Iris pigment epithelial cell (primary cell): ENCODE results near the gene ZNF800.
"Not testable (repeated sequence)": the region's sequence is repeated elsewhere in the genome, so short reads cannot be mapped to it uniquely, and the experiment has no call there.

ENCODE experiments used
- DNase-seq: peaks from one replicate; pipeline ENCODE4 v3.0.0-alpha.2; 2011; ENCODE audit warnings: low read depth

ZNF800 gene

GRCh38 chr7:127392566-127393367 is at the start of gene ZNF800:
Gene ZNF800 (minus strand): TSS chr7:127392708. CDS start chr7:127391557, 1,151 bp downstream.
- DNase-seq = peak; percentile 68

- no peak for DNase-seq
Observed at GRCh38 chr7:127440206-127440605, 47.7 kb upstream of the ZNF800 start.

GRCh38 chr7:127438836-127439235 is 46.3 kb upstream of the ZNF800 start:
- DNase-seq = no peak

GRCh38 chr7:127437837-127438236 is 45.3 kb upstream of the ZNF800 start:
- peak; percentile 89 for DNase-seq

- no peak for DNase-seq
Observed at GRCh38 chr7:127437241-127437640, 44.7 kb upstream of the ZNF800 start.

- DNase-seq = not testable (repeated sequence)
Observed at GRCh38 chr7:127429281-127429680, 36.8 kb upstream of the ZNF800 start.

- DNase-seq = no peak
Observed at GRCh38 chr7:127419196-127419595, 26.7 kb upstream of the ZNF800 start.

- DNase-seq = no peak
Observed at GRCh38 chr7:127418459-127418858, 26.0 kb upstream of the ZNF800 start.

GRCh38 chr7:127417346-127417745 is 24.8 kb upstream of the ZNF800 start:
- DNase-seq = no peak

GRCh38 chr7:127415060-127415742 is 22.7 kb upstream of the ZNF800 start:
- DNase-seq = no peak

- DNase-seq = no peak
Observed at GRCh38 chr7:127413962-127414361, 21.5 kb upstream of the ZNF800 start.

- DNase-seq = no peak
Observed at GRCh38 chr7:127413326-127413725, 20.8 kb upstream of the ZNF800 start.

- no peak for DNase-seq
Observed at GRCh38 chr7:127411176-127411575, 18.7 kb upstream of the ZNF800 start.

GRCh38 chr7:127409629-127410028 is 17.1 kb upstream of the ZNF800 start:
- peak; percentile 4 for DNase-seq

GRCh38 chr7:127404286-127405072 is 12.0 kb upstream of the ZNF800 start:
- DNase-seq = no peak

- DNase-seq = peak; percentile 29
Observed at GRCh38 chr7:127396184-127396583, 3.7 kb upstream of the ZNF800 start.

- DNase-seq = not testable (repeated sequence)
Observed at GRCh38 chr7:127395104-127395503, 2.6 kb upstream of the ZNF800 start.

GRCh38 chr7:127393368-127394058 is 1.0 kb upstream of the ZNF800 start:
- peak; percentile 21 for DNase-seq

- DNase-seq = peak; percentile 72
Observed at GRCh38 chr7:127392182-127392565, 334 bp downstream of the ZNF800 start.

GRCh38 chr7:127391591-127392181 is 822 bp downstream of the ZNF800 start:
- DNase-seq = peak; percentile 39

- peak; percentile 5 for DNase-seq
Observed at GRCh38 chr7:127390817-127391590, 1.5 kb downstream of the ZNF800 start.
